Measurements from ENCODE around the gene KRTAP1-3. TPM values are rescaled to one million over a fixed set of nuclear protein-coding genes. Genes with fewer than 3 reads are reported as not detected.
A peak's percentile ranks its signal among the peaks of the same experiment; 100 is the strongest.
"Not testable (repeated sequence)": the region's sequence is repeated elsewhere in the genome, so short reads cannot be mapped to it uniquely, and the experiment has no call there.

Gene KRTAP1-3
- total and polyA plus RNA-seq, 3 experiments from 2014 or later, result not detected

DNA sequence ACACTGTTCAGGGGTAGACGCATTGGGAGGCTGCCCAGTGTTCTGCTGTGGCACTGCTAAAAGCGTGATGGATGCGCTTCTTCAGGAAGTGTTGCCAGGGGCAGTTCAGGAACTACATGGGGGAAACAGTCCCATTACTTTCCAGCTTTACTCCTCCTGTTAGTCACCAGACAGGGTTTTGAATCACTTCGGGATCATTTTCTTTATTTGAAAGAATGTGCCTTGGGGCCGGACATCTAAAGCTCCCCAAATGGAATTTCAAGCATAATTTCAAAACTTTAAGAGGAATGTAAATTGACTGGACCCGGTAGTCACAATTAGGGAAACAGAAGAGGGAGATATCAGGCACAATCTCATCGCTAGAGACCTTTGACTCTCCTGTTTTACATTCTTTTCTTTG, 13.8 kb upstream of the KRTAP1-3 start:
- Mint-ChIP-seq H3K4me1 (peaks cover 0 to 4% (median 4%) of the 10 kb centered on the region in 3 donors), H3K4me3 (no peak overlapping the region), H3K9me3 (peaks cover 0 to 6% (median 3%) of the 10 kb centered on the region in 5 donors), H3K27ac (no peak overlapping the region), H3K27me3 (peaks cover 10 to 48% of the 10 kb centered on the region in 2 donors), H3K36me3 (no peaks in the 10 kb centered on the region)
- Histone ChIP-seq H3K4me3 (ENCODE audit: low read length) (no peak overlapping the region), H3K4me1 (ENCODE audit: insufficient read depth, low read length) (no peaks in the 10 kb centered on the region), H3K27me3 (ENCODE audit: insufficient read depth, low read length, poor library complexity, severe bottlenecking) (peaks cover 6% of the 10 kb centered on the region), H3K9me3 (ENCODE audit: low read length) (no peaks in the 10 kb centered on the region), H3K27ac (ENCODE audit: low read depth, low read length) (no peak overlapping the region), H3K36me3 (ENCODE audit: insufficient read depth, low read length) (no peaks in the 10 kb centered on the region)
- ChIA-PET CTCF (no interaction called here), POLR2A (interaction anchor here (0.6 kb wide), 1 partner anchor 42 kb away, joined by 5 read pairs; no protein-coding TSS in a partner anchor)
- no peak for DNase-seq

- CTCF ChIA-PET; POLR2A ChIA-PET; H3K36me3 ChIP-seq (ENCODE audit: insufficient read depth, low read length); H3K4me3 ChIP-seq (ENCODE audit: low read length); H3K27ac ChIP-seq (ENCODE audit: low read depth, low read length); H3K36me3 Mint-ChIP-seq; H3K4me3 Mint-ChIP-seq; H3K4me1 ChIP-seq (ENCODE audit: insufficient read depth, low read length); H3K4me1 Mint-ChIP-seq; H3K27me3 ChIP-seq (ENCODE audit: insufficient read depth, low read length, poor library complexity, severe bottlenecking); H3K9me3 ChIP-seq (ENCODE audit: low read length); DNase-seq: not testable (repeated sequence)
- Mint-ChIP-seq H3K9me3 (peaks cover 0 to 12% (median 4%) of the 10 kb centered on the region in 5 donors), H3K27ac (peak within 1 kb of the TSS in 1 of 8 donors; percentile 34), H3K27me3 (peaks cover 10 to 42% of the 10 kb centered on the region in 2 donors)
These were observed 12.2 kb upstream of the KRTAP1-3 start, which contains the start of gene KRTAP2-1 for GRCh38 chr17:41046735-41047465. TSS of gene KRTAP2-1 (minus strand) at chr17:41047316. CDS start at chr17:41047267, 49 bp downstream.

DNA sequence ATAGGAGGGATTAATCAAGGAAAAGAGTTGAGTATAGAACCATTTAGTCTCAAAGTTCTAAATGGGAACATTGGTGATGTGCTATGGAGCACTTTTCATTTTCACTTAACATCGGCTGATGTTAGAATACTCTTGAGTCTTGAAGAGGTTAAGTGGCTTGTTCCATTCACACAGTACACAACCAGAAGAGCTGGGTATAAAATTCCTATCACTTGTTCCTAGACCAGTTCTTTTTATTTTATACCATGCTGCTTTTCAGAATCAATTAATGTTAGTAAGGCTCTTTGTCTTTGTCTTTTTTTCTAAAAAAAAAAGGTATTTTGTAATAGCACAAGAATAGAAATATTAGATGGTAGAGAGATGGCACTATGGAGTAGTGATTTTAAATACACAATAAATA, 8.3 kb upstream of the KRTAP1-3 start:
- H3K36me3 ChIP-seq (ENCODE audit: insufficient read depth, low read length), result no peaks in the 10 kb centered on the region
- no peak overlapping the region for H3K4me3 ChIP-seq (ENCODE audit: low read length)
- ChIA-PET POLR2A (no interaction called here), CTCF (no interaction called here)
- no peaks in the 10 kb centered on the region for H3K36me3 Mint-ChIP-seq
- H3K4me3 Mint-ChIP-seq, result no peak overlapping the region
- peaks cover 10 to 26% of the 10 kb centered on the region in 2 donors for H3K27me3 Mint-ChIP-seq
- H3K27me3 ChIP-seq (ENCODE audit: insufficient read depth, low read length, poor library complexity, severe bottlenecking), result no peaks in the 10 kb centered on the region
- H3K9me3 Mint-ChIP-seq, result peaks cover 0 to 12% (median 4%) of the 10 kb centered on the region in 5 donors
- no peak overlapping the region for H3K27ac Mint-ChIP-seq
- no peak for DNase-seq
- H3K4me1 Mint-ChIP-seq, result peaks cover 0 to 4% (median 4%) of the 10 kb centered on the region in 3 donors
- H3K27ac ChIP-seq (ENCODE audit: low read depth, low read length), result no peak overlapping the region
- H3K9me3 ChIP-seq (ENCODE audit: low read length), result no peaks in the 10 kb centered on the region
- H3K4me1 ChIP-seq (ENCODE audit: insufficient read depth, low read length), result no peaks in the 10 kb centered on the region

- H3K4me3 Mint-ChIP-seq; H3K9me3 ChIP-seq (ENCODE audit: low read length); DNase-seq; H3K4me1 Mint-ChIP-seq; H3K36me3 Mint-ChIP-seq; H3K27ac ChIP-seq (ENCODE audit: low read depth, low read length); H3K27ac Mint-ChIP-seq; CTCF ChIA-PET; H3K4me1 ChIP-seq (ENCODE audit: insufficient read depth, low read length); POLR2A ChIA-PET; H3K36me3 ChIP-seq (ENCODE audit: insufficient read depth, low read length); H3K27me3 ChIP-seq (ENCODE audit: insufficient read depth, low read length, poor library complexity, severe bottlenecking); H3K4me3 ChIP-seq (ENCODE audit: low read length): not testable (repeated sequence)
- Mint-ChIP-seq H3K9me3 (peaks cover 0 to 12% (median 4%) of the 10 kb centered on the region in 5 donors), H3K27me3 (peaks cover under 1 to 20% of the 10 kb centered on the region in 2 donors)
These were observed 6.3 kb upstream of the KRTAP1-3 start, which contains the start of gene KRTAP1-1 for GRCh38 chr17:41040783-41041571. TSS of gene KRTAP1-1 (minus strand) at chr17:41041450. CDS start at chr17:41041397, 53 bp downstream.

DNA sequence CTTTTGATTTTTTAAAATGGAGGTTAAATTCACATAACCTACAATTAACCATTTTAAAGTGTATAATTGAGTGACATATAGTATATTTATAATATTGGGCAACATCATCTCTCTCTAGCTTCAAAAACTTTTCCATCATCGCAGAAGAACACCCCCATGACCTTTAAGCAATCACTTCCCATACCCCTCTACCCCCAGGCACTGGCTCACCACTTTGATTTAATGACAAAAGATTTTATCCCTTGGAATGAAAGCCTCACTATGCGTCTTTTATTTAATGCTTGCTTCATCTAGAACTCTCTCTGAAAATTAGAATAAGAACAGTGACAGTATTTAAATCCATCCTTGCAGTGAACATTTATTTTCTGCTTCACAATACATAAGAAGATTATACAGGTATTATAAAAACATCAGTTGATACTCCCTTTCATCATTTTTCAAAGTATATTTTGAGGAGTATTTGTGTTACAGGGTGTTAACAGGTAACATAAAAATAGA, 3.2 kb upstream of the KRTAP1-3 start:
- H3K9me3 ChIP-seq (ENCODE audit: low read length), result no peaks in the 10 kb centered on the region
- H3K36me3 Mint-ChIP-seq, result no peaks in the 10 kb centered on the region
- H3K4me3 ChIP-seq (ENCODE audit: low read length), result no peak overlapping the region
- no peaks in the 10 kb centered on the region for H3K4me1 Mint-ChIP-seq
- no peak overlapping the region for H3K4me3 Mint-ChIP-seq
- no peak overlapping the region for H3K27ac Mint-ChIP-seq
- H3K27me3 ChIP-seq (ENCODE audit: insufficient read depth, low read length, poor library complexity, severe bottlenecking), result no peaks in the 10 kb centered on the region
- ChIA-PET CTCF (no interaction called here), POLR2A (no interaction called here)
- no peaks in the 10 kb centered on the region for H3K36me3 ChIP-seq (ENCODE audit: insufficient read depth, low read length)
- no peak for DNase-seq
- H3K27me3 Mint-ChIP-seq, result peaks cover 1 to 25% of the 10 kb centered on the region in 2 donors
- H3K9me3 Mint-ChIP-seq, result peaks cover 0 to 5% (median 0%) of the 10 kb centered on the region in 5 donors
- H3K4me1 ChIP-seq (ENCODE audit: insufficient read depth, low read length), result no peaks in the 10 kb centered on the region
- H3K27ac ChIP-seq (ENCODE audit: low read depth, low read length), result no peak overlapping the region

DNA sequence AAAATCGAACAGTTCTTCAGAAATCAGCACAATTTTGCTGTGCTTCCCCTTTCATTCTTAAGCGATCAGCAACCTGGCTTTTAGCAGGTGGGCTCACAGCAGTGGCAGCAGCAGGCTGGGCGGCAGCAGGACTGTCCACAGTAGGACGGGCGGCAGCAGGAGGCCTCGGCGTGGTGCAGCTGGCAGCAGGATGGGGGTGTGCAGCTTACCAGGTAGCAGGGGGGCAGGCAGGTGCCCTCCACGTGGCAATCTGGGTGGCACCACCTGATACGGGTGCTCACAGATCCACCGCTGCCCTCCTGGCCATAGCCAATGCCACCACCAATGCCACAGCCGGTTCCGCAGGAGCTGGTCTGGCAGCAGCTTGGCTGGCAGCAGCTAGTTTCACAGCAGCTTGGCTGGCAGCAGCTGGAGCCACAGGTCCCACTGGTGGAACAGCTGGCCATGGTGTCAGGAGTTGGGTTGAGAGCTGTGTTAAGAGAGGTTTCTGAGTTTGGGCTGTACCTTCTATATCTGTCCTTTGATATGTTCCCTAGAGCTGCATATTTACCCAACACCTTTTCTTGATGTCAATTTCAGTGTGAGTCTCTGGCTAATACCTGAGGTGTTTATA, 4.9 kb downstream of the KRTAP1-3 start, which contains the start of gene KRTAP1-4:
Gene KRTAP1-4, minus strand, starts transcription at position 563 of the 613 bp plus-strand sequence. Its CDS starts 117 bp downstream, at position 446.
- Mint-ChIP-seq H3K4me3 (no peak within 1 kb of the TSS), H3K36me3 (no peaks in the 10 kb centered on the region), H3K4me1 (no peaks in the 10 kb centered on the region), H3K9me3 (no peaks in the 10 kb centered on the region), H3K27me3 (peaks cover 11 to 65% of the 10 kb centered on the region in 2 donors), H3K27ac (no peak within 1 kb of the TSS)
- H3K27me3 ChIP-seq (ENCODE audit: insufficient read depth, low read length, poor library complexity, severe bottlenecking), result no peaks in the 10 kb centered on the region
- DNase-seq, result no peak
- H3K9me3 ChIP-seq (ENCODE audit: low read length), result no peaks in the 10 kb centered on the region
- H3K4me3 ChIP-seq (ENCODE audit: low read length), result no peak within 1 kb of the TSS
- no peak within 1 kb of the TSS for H3K27ac ChIP-seq (ENCODE audit: low read depth, low read length)
- no peaks in the 10 kb centered on the region for H3K36me3 ChIP-seq (ENCODE audit: insufficient read depth, low read length)
- ChIA-PET CTCF (no interaction called here), POLR2A (interaction anchor here (0.6 kb wide), 1 partner anchor 512 kb away, joined by 4 read pairs; no protein-coding TSS in a partner anchor)
- H3K4me1 ChIP-seq (ENCODE audit: insufficient read depth, low read length), result no peaks in the 10 kb centered on the region

- H3K36me3 ChIP-seq (ENCODE audit: insufficient read depth, low read length), result no peaks in the 10 kb centered on the region
- H3K27ac Mint-ChIP-seq, result no peak within 1 kb of the TSS
- H3K27me3 Mint-ChIP-seq, result peaks cover 12 to 78% of the 10 kb centered on the region in 2 donors
- CTCF ChIA-PET, result no interaction called here
- H3K9me3 Mint-ChIP-seq, result no peaks in the 10 kb centered on the region
- no peak within 1 kb of the TSS for H3K4me3 ChIP-seq (ENCODE audit: low read length)
- H3K27me3 ChIP-seq (ENCODE audit: insufficient read depth, low read length, poor library complexity, severe bottlenecking), result no peaks in the 10 kb centered on the region
- H3K36me3 Mint-ChIP-seq, result peaks cover 0 to 4% (median 0%) of the 10 kb centered on the region in 3 donors
- POLR2A ChIA-PET, result no interaction called here
- H3K4me3 Mint-ChIP-seq, result no peak within 1 kb of the TSS
- no peaks in the 10 kb centered on the region for H3K4me1 Mint-ChIP-seq
- DNase-seq, result no peak
- no peaks in the 10 kb centered on the region for H3K4me1 ChIP-seq (ENCODE audit: insufficient read depth, low read length)
- H3K27ac ChIP-seq (ENCODE audit: low read depth, low read length), result no peak within 1 kb of the TSS
- no peaks in the 10 kb centered on the region for H3K9me3 ChIP-seq (ENCODE audit: low read length)
These were observed 7.8 kb downstream of the KRTAP1-3 start, which contains the start of gene KRTAP1-5 for GRCh38 chr17:41026715-41027471. TSS of gene KRTAP1-5 (minus strand) at chr17:41027208. CDS start at chr17:41027155, 53 bp downstream.
